ENCODE data around the gene PLTP.
"Not testable (repeated sequence)": the region's sequence is repeated elsewhere in the genome, so short reads cannot be mapped to it uniquely, and the experiment has no call there.

PLTP gene

GRCh38 chr20:45902199-45902701, 9.7 kb downstream of the PLTP start:
- no peak for DNase-seq (ENCODE audit: low read depth)
- H3K4me3 ChIP-seq (ENCODE audit: low read depth, low read length): no peak overlapping the region

- H3K4me3 ChIP-seq (ENCODE audit: low read depth, low read length); DNase-seq (ENCODE audit: low read depth): not testable (repeated sequence)
These were observed 10.6 kb downstream of the PLTP start for GRCh38 chr20:45901332-45901731.

GRCh38 chr20:45899046-45899835, 12.7 kb downstream of the PLTP start:
- H3K4me3 ChIP-seq (ENCODE audit: low read depth, low read length): no peak overlapping the region
- DNase-seq (ENCODE audit: low read depth): no peak

- H3K4me3 ChIP-seq (ENCODE audit: low read depth, low read length): no peak overlapping the region
- no peak for DNase-seq (ENCODE audit: low read depth)
These were observed 13.7 kb downstream of the PLTP start for GRCh38 chr20:45898285-45898684.

GRCh38 chr20:45897692-45898091, 14.3 kb downstream of the PLTP start:
- H3K4me3 ChIP-seq (ENCODE audit: low read depth, low read length): no peak overlapping the region
- DNase-seq (ENCODE audit: low read depth): no peak

- DNase-seq (ENCODE audit: low read depth): no peak
- no peak overlapping the region for H3K4me3 ChIP-seq (ENCODE audit: low read depth, low read length)
These were observed 14.7 kb downstream of the PLTP start for GRCh38 chr20:45897289-45897688.

- DNase-seq (ENCODE audit: low read depth): no peak
- H3K4me3 ChIP-seq (ENCODE audit: low read depth, low read length): no peak overlapping the region
These were observed 15.3 kb downstream of the PLTP start for GRCh38 chr20:45896641-45897161.

GRCh38 chr20:45894797-45895196, 17.2 kb downstream of the PLTP start:
- no peak overlapping the region for H3K4me3 ChIP-seq (ENCODE audit: low read depth, low read length)
- no peak for DNase-seq (ENCODE audit: low read depth)

GRCh38 chr20:45893831-45894230, 18.1 kb downstream of the PLTP start:
- DNase-seq (ENCODE audit: low read depth): no peak
- no peak overlapping the region for H3K4me3 ChIP-seq (ENCODE audit: low read depth, low read length)

- DNase-seq (ENCODE audit: low read depth): no peak
- H3K4me3 ChIP-seq (ENCODE audit: low read depth, low read length): no peak overlapping the region
These were observed 19.0 kb downstream of the PLTP start for GRCh38 chr20:45892828-45893500.

- H3K4me3 ChIP-seq (ENCODE audit: low read depth, low read length): peak overlapping the region; percentile 75
- no peak for DNase-seq (ENCODE audit: low read depth)
These were observed 19.7 kb downstream of the PLTP start for GRCh38 chr20:45892049-45892825.

- peak; percentile 83 for DNase-seq (ENCODE audit: low read depth)
These were observed 20.7 kb downstream of the PLTP start, which contains the start of the genes CTSA and NEURL2 for GRCh38 chr20:45890985-45891983. Gene CTSA (plus strand): TSS chr20:45891335. CDS start chr20:45891569, 234 bp downstream. Gene NEURL2 (minus strand): TSS chr20:45891208. CDS start chr20:45890991, 217 bp downstream.

GRCh38 chr20:45890077-45890984, 21.6 kb downstream of the PLTP start:
- DNase-seq (ENCODE audit: low read depth): peak; percentile 39
- H3K4me3 ChIP-seq (ENCODE audit: low read depth, low read length): peak overlapping the region; percentile 75

More at GRCh38 chr20:45890985-45891983, 20.7 kb downstream of the PLTP start, which contains the start of the genes CTSA and NEURL2:
- peak within 1 kb of the TSS; percentile 75 for H3K4me3 ChIP-seq (ENCODE audit: low read depth, low read length)

- no peak overlapping the region for H3K4me3 ChIP-seq (ENCODE audit: low read depth, low read length)
- no peak for DNase-seq (ENCODE audit: low read depth)
These were observed 23.3 kb downstream of the PLTP start for GRCh38 chr20:45888681-45889080.

- no peak for DNase-seq (ENCODE audit: low read depth)
These were observed 24.6 kb downstream of the PLTP start, which contains the start of gene SPATA25 for GRCh38 chr20:45887346-45887715. Gene SPATA25 (minus strand): TSS chr20:45887622. CDS start chr20:45887590, 32 bp downstream.

GRCh38 chr20:45886590-45887345, 25.2 kb downstream of the PLTP start:
- H3K4me3 ChIP-seq (ENCODE audit: low read depth, low read length): no peak overlapping the region
- no peak for DNase-seq (ENCODE audit: low read depth)

More at GRCh38 chr20:45887346-45887715, 24.6 kb downstream of the PLTP start, which contains the start of gene SPATA25:
- no peak within 1 kb of the TSS for H3K4me3 ChIP-seq (ENCODE audit: low read depth, low read length)

GRCh38 chr20:45883100-45883469, 28.9 kb downstream of the PLTP start:
- H3K4me3 ChIP-seq (ENCODE audit: low read depth, low read length): no peak overlapping the region
- DNase-seq (ENCODE audit: low read depth): no peak
